AG04449 (cell line): ENCODE measurements around the gene IFNAR1.

ENCODE experiments used
- CTCF ChIA-PET: fragments of 350-600 bp; formaldehyde crosslinking; extraction: SDS; loops from one replicate; lab custom pipeline; 2021; ENCODE audit warnings: antibody characterized with exemption; lab: Yijun Ruan, JAX
- POLR2A ChIA-PET: fragments of 400-600, 350-600 bp; formaldehyde crosslinking; extraction: SDS; loops from one replicate; lab custom pipeline; 2020; ENCODE audit warnings: antibody characterized with exemption, inconsistent platforms; lab: Yijun Ruan, JAX
- DNase-seq: peaks from one replicate; pipeline ENCODE4 v3.0.0-alpha.2; 2010; ENCODE audit warnings: low read depth, low spot score
- H3K4me3 ChIP-seq: 2 replicates; pipeline ENCODE4 v1.5.1; 2011; ENCODE audit warnings: low read depth, mild to moderate bottlenecking, control low read depth, low read length
- CTCF ChIP-seq: IDR thresholded peaks from one replicate; pipeline ENCODE4 v1.5.1; 2011; ENCODE audit warnings: mild to moderate bottlenecking, moderate library complexity, low read length, control low read depth, inconsistent platforms; ENCODE audit not compliant: insufficient read depth; ENCODE audit errors: missing control alignments

The IFNAR1 gene

GRCh38 chr21:33371366-33371765, 46.6 kb downstream of the IFNAR1 start:
- POLR2A ChIA-PET, result no interaction called here

GRCh38 chr21:33372582-33372981, 47.8 kb downstream of the IFNAR1 start:
- CTCF ChIA-PET, result interaction anchor here (1.1 to 6.1 kb wide), 2 partner anchors 11 to 14 kb away, joined by 4 to 36 read pairs; no protein-coding TSS in a partner anchor

More at GRCh38 chr21:33371366-33371765, 46.6 kb downstream of the IFNAR1 start:
- CTCF ChIA-PET, result interaction anchor here (0.7 to 6.1 kb wide), 3 partner anchors 10 to 174 kb away, joined by 3 to 36 read pairs (median 3); no protein-coding TSS in a partner anchor
- DNase-seq, result no peak
- TF ChIP-seq CTCF, result no peak
- H3K4me3 ChIP-seq, result no peak overlapping the region

GRCh38 chr21:33373451-33373850, 48.7 kb downstream of the IFNAR1 start:
- H3K4me3 ChIP-seq, result no peak overlapping the region
- CTCF ChIA-PET, result interaction anchor here (1.1 to 6.1 kb wide), 6 partner anchors 12 to 176 kb away, joined by 3 to 36 read pairs (median 6); no protein-coding TSS in a partner anchor
- POLR2A ChIA-PET, result no interaction called here
- no peak for TF ChIP-seq CTCF
- DNase-seq, result no peak

More at GRCh38 chr21:33372582-33372981, 47.8 kb downstream of the IFNAR1 start:
- POLR2A ChIA-PET, result no interaction called here
- no peak for TF ChIP-seq CTCF
- no peak overlapping the region for H3K4me3 ChIP-seq
- no peak for DNase-seq

GRCh38 chr21:33374080-33374449, 49.3 kb downstream of the IFNAR1 start:
- no peak overlapping the region for H3K4me3 ChIP-seq
- POLR2A ChIA-PET, result no interaction called here
- no peak for TF ChIP-seq CTCF
- CTCF ChIA-PET, result interaction anchor here (1.1 to 6.1 kb wide), 6 partner anchors 13 to 177 kb away, joined by 3 to 36 read pairs (median 6); no protein-coding TSS in a partner anchor
- DNase-seq, result no peak

GRCh38 chr21:33374450-33375096, 49.8 kb downstream of the IFNAR1 start:
- CTCF ChIA-PET, result interaction anchor here (0.6 to 6.1 kb wide), 9 partner anchors 10 to 177 kb away, joined by 3 to 36 read pairs (median 4); no protein-coding TSS in a partner anchor
- H3K4me3 ChIP-seq, result no peak overlapping the region
- no peak for DNase-seq
- POLR2A ChIA-PET, result no interaction called here
- TF ChIP-seq CTCF, result peak; percentile 57

GRCh38 chr21:33375101-33375644, 50.4 kb downstream of the IFNAR1 start:
- TF ChIP-seq CTCF, result no peak
- ChIA-PET POLR2A (no interaction called here), CTCF (interaction anchor here (0.6 to 6.4 kb wide), 8 partner anchors 10 to 178 kb away, joined by 3 to 64 read pairs (median 6); no protein-coding TSS in a partner anchor)
- no peak for DNase-seq
- no peak overlapping the region for H3K4me3 ChIP-seq
